Panc1 (cell line): ENCODE measurements around the gene KIAA0408.

Source experiments
- CTCF ChIP-seq: fragments of 450-650 bp; IDR thresholded peaks from 2 replicates; pipeline ENCODE4 v1.5.1; 2017; ENCODE audit warnings: mild to moderate bottlenecking
- POLR2AphosphoS5 ChIP-seq: IDR thresholded peaks from 2 replicates; pipeline ENCODE4 v1.6.1; 2012; ENCODE audit warnings: mild to moderate bottlenecking, low read depth, low read length, moderate library complexity
- REST ChIP-seq, 2 experiments: IDR thresholded peaks; 2 replicates each; pipeline ENCODE4 v1.6.1; 2011 to 2012; ENCODE audit warnings: low read depth in 2 of 2, control low read depth in 1 of 2, low read length in 1 of 2, mild to moderate bottlenecking in 1 of 2, moderate library complexity in 1 of 2; ENCODE audit not compliant: insufficient read depth in 1 of 2
- TCF7L2 ChIP-seq: IDR thresholded peaks from 2 replicates; pipeline ENCODE4 v1.6.1; 2011; ENCODE audit warnings: mild to moderate bottlenecking, low read depth, low read length, inconsistent platforms

- no peak for TF ChIP-seq CTCF
- no peak for TF ChIP-seq POLR2AphosphoS5
- TF ChIP-seq REST (IDR thresholded peaks at IDR 0.05; ENCODE audit: insufficient read depth in 1 of 2, low read depth in 2 of 2, low read length in 1 of 2): no peak
- TF ChIP-seq TCF7L2: no peak
These were observed 47.7 kb upstream of the KIAA0408 start for GRCh38 chr6:127506894-127507293.
